Type B pancreatic cell (in vitro differentiated cells): ENCODE measurements around the gene STC2. TPM values are rescaled to one million over a fixed set of nuclear protein-coding genes. Genes with fewer than 3 reads are reported as not detected.

Experiments
- DNase-seq: peaks from one replicate; pipeline ENCODE4 v3.0.0; 2021; ENCODE audit warnings: mixed read lengths; ENCODE audit not compliant: unreplicated experiment; ENCODE audit errors: extremely low spot score
- H3K27ac Mint-ChIP-seq: 2 replicates; pipeline ENCODE4 v1.8.0; 2021; ENCODE audit warnings: mild to moderate bottlenecking, mixed read lengths
- H3K27me3 Mint-ChIP-seq: 2 replicates; pipeline ENCODE4 v1.8.0; 2021; ENCODE audit warnings: mixed read lengths
- H3K36me3 Mint-ChIP-seq: 2 replicates; pipeline ENCODE4 v1.8.0; 2021; ENCODE audit warnings: mixed read lengths
- H3K4me1 Mint-ChIP-seq: one replicate; pipeline ENCODE4 v1.8.0; 2021; ENCODE audit warnings: mixed read lengths; ENCODE audit not compliant: unreplicated experiment
- H3K4me3 Mint-ChIP-seq: 2 replicates; pipeline ENCODE4 v1.8.0; 2021; ENCODE audit warnings: mild to moderate bottlenecking, mixed read lengths
- H3K9me3 Mint-ChIP-seq: 2 replicates; pipeline ENCODE4 v1.8.0; 2021; ENCODE audit warnings: mixed read lengths
- CTCF ChIP-seq: fragments of 200-600 bp; sonication (generic); conservative IDR thresholded peaks from 2 replicates; pipeline ENCODE4 v1.5.0; 2021; ENCODE audit warnings: antibody characterized with exemption, mild to moderate bottlenecking
- total RNA-seq: library from RNA; stranded (reverse); gene quantifications from 2 replicates; pipeline ENCODE4 v1.2.1, GENCODE V29; 2021; ENCODE audit warnings: low replicate concordance

Gene STC2
- total RNA-seq, 1 donor from 2014 or later: 25.7 TPM

- Mint-ChIP-seq H3K27ac (no peak overlapping the region), H3K36me3 (no peaks in the 10 kb centered on the region), H3K4me1 (peaks cover 32% of the 10 kb centered on the region), H3K27me3 (no peaks in the 10 kb centered on the region), H3K9me3 (no peaks in the 10 kb centered on the region), H3K4me3 (no peak overlapping the region)
- no peak for DNase-seq
- TF ChIP-seq CTCF: no peak
Observed at GRCh38 chr5:173310218-173310769, 17.9 kb downstream of the STC2 start.

- no peaks in the 10 kb centered on the region for H3K9me3 Mint-ChIP-seq
- peaks cover 32% of the 10 kb centered on the region for H3K4me1 Mint-ChIP-seq
- no peak overlapping the region for H3K27ac Mint-ChIP-seq
- H3K27me3 Mint-ChIP-seq: no peaks in the 10 kb centered on the region
- DNase-seq: no peak
- no peaks in the 10 kb centered on the region for H3K36me3 Mint-ChIP-seq
- H3K4me3 Mint-ChIP-seq: no peak overlapping the region
- no peak for TF ChIP-seq CTCF
Observed at GRCh38 chr5:173309731-173310130, 18.5 kb downstream of the STC2 start.

GRCh38 chr5:173308226-173308625 is 20.0 kb downstream of the STC2 start:
- no peak for DNase-seq
- H3K9me3 Mint-ChIP-seq: no peaks in the 10 kb centered on the region
- H3K27me3 Mint-ChIP-seq: no peaks in the 10 kb centered on the region
- peaks cover 41% of the 10 kb centered on the region for H3K4me1 Mint-ChIP-seq
- H3K27ac Mint-ChIP-seq: no peak overlapping the region
- no peak for TF ChIP-seq CTCF
- no peak overlapping the region for H3K4me3 Mint-ChIP-seq
- no peaks in the 10 kb centered on the region for H3K36me3 Mint-ChIP-seq

GRCh38 chr5:173307695-173308094 is 20.5 kb downstream of the STC2 start:
- H3K36me3 Mint-ChIP-seq: no peaks in the 10 kb centered on the region
- H3K9me3 Mint-ChIP-seq: no peaks in the 10 kb centered on the region
- H3K27me3 Mint-ChIP-seq: no peaks in the 10 kb centered on the region
- no peak overlapping the region for H3K4me3 Mint-ChIP-seq
- no peak for TF ChIP-seq CTCF
- H3K27ac Mint-ChIP-seq: no peak overlapping the region
- H3K4me1 Mint-ChIP-seq: peaks cover 41% of the 10 kb centered on the region
- DNase-seq: no peak

- no peak overlapping the region for H3K27ac Mint-ChIP-seq
- no peak for TF ChIP-seq CTCF
- H3K36me3 Mint-ChIP-seq: no peaks in the 10 kb centered on the region
- H3K27me3 Mint-ChIP-seq: peaks cover 3% of the 10 kb centered on the region
- DNase-seq: no peak
- peaks cover 44% of the 10 kb centered on the region for H3K4me1 Mint-ChIP-seq
- H3K9me3 Mint-ChIP-seq: no peaks in the 10 kb centered on the region
- no peak overlapping the region for H3K4me3 Mint-ChIP-seq
Observed at GRCh38 chr5:173306695-173307094, 21.5 kb downstream of the STC2 start.

- TF ChIP-seq CTCF: no peak
- no peak overlapping the region for H3K4me3 Mint-ChIP-seq
- peaks cover 44% of the 10 kb centered on the region for H3K4me1 Mint-ChIP-seq
- DNase-seq: no peak
- H3K9me3 Mint-ChIP-seq: no peaks in the 10 kb centered on the region
- no peak overlapping the region for H3K27ac Mint-ChIP-seq
- no peaks in the 10 kb centered on the region for H3K36me3 Mint-ChIP-seq
- peaks cover 3% of the 10 kb centered on the region for H3K27me3 Mint-ChIP-seq
Observed at GRCh38 chr5:173304591-173304988, 23.6 kb downstream of the STC2 start.
